Activated naive CD8-positive, alpha-beta T cell treated with anti-CD3 and anti-CD28 coated beads for 36 hours (primary cell): ENCODE data around the gene UBALD2. TPM values are rescaled to one million over a fixed set of nuclear protein-coding genes. Genes with fewer than 3 reads are reported as not detected.
"Not testable (repeated sequence)": the region's sequence is repeated elsewhere in the genome, so short reads cannot be mapped to it uniquely, and the experiment has no call there.

ENCODE experiments used
- DNase-seq: peaks from one replicate; pipeline ENCODE4 v3.0.0; 2021
- H3K27ac Mint-ChIP-seq: one replicate; pipeline ENCODE4 v1.8.0; 2022; ENCODE audit warnings: mild to moderate bottlenecking, moderate library complexity, mixed read lengths
- H3K27me3 Mint-ChIP-seq: one replicate; pipeline ENCODE4 v1.8.0; 2022; ENCODE audit warnings: mild to moderate bottlenecking, mixed read lengths
- H3K36me3 Mint-ChIP-seq: one replicate; pipeline ENCODE4 v1.8.0; 2021; ENCODE audit warnings: mild to moderate bottlenecking, mixed read lengths
- H3K4me1 Mint-ChIP-seq: one replicate; pipeline ENCODE4 v1.8.0; 2021; ENCODE audit warnings: mixed read lengths
- H3K4me3 Mint-ChIP-seq: one replicate; pipeline ENCODE4 v1.8.0; 2022; ENCODE audit warnings: mild to moderate bottlenecking, moderate library complexity, mixed read lengths
- H3K9me3 Mint-ChIP-seq: one replicate; pipeline ENCODE4 v1.8.0; 2022; ENCODE audit warnings: mixed read lengths
- total RNA-seq, 2 experiments: library from RNA; stranded (reverse); gene quantifications; one replicate each; pipeline ENCODE4 v1.2.3, GENCODE V29; 2021

Gene UBALD2
- total RNA-seq, 2 experiments from 2014 or later: 262 to 268 TPM

DNA sequence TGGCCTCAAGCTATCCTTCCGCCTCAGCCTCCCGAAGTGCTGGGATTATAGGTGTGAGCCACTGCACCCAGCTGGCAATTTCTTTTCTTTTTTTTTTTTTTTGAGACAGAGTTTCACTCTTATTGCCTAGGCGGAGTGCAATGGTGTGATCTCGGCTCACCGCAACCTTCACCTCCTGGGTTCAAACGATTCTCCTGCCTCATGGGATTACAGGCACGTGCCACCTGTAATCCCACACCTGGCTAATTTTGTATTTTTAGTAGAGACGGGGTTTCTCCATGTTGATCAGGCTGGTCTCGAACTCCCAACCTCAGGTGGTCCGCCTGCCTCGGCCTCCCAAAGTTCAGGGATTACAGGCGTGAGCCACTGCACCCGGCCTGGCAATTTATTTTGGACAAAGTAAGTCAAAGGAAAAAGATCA lies 2.4 kb downstream of the UBALD2 start:
- H3K4me1 Mint-ChIP-seq: peaks cover 48% of the 10 kb centered on the region
- peaks cover 52% of the 10 kb centered on the region for H3K36me3 Mint-ChIP-seq
- peak overlapping the region; percentile 100 for H3K27ac Mint-ChIP-seq
- not testable (repeated sequence) for H3K27me3 Mint-ChIP-seq, H3K9me3 Mint-ChIP-seq
- H3K4me3 Mint-ChIP-seq: peak overlapping the region; percentile 95
- peak; percentile 47 for DNase-seq

DNA sequence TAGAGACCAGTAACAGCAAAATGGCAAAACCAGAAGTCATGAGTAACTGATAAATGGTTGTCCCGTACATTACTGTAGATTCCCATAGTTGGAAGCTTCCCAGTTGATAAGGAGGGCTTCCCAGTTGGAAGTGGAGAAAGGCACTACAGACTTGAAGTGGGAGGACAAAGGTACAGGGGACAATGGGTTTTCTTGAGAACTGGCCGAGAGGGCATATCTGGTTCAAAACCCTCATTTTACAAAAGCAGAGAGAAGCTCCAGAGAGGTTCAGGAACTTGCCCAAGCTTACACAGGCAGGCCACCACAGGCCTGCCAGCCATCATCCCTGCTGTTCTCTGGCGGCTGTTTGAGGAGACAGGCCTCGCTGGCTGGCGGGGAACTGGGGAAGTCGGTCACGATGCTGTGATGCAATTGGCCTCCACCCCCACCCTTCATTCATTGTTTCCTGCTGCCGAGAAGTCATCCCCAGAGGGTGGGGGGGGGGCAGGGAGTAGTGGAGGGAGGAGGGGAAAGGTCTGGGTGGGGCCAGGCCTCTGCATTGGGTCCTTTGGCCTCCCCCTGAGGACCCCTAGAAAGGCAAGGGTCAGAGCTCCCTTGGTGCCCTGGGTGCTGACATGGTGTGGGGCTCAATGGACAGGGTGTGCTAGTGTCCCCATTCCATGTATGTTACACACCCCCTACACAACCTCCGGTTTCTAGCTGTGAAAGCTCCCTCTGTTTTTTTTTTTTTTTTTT lies 3.0 kb downstream of the UBALD2 start:
- Mint-ChIP-seq H3K9me3 (no peaks in the 10 kb centered on the region), H3K27me3 (peaks cover 5% of the 10 kb centered on the region), H3K4me1 (peaks cover 48% of the 10 kb centered on the region), H3K27ac (peak overlapping the region; percentile 100), H3K36me3 (peaks cover 52% of the 10 kb centered on the region), H3K4me3 (peak overlapping the region; percentile 95)
- peak; percentile 82 for DNase-seq

GRCh38 chr17:76268991-76269981 lies 4.1 kb downstream of the UBALD2 start:
- H3K36me3 Mint-ChIP-seq: peaks cover 52% of the 10 kb centered on the region
- peak overlapping the region; percentile 95 for H3K4me3 Mint-ChIP-seq
- peaks cover 47% of the 10 kb centered on the region for H3K4me1 Mint-ChIP-seq
- peak; percentile 43 for DNase-seq
- peaks cover 5% of the 10 kb centered on the region for H3K27me3 Mint-ChIP-seq
- H3K27ac Mint-ChIP-seq: peak overlapping the region; percentile 100
- H3K9me3 Mint-ChIP-seq: no peaks in the 10 kb centered on the region

DNA sequence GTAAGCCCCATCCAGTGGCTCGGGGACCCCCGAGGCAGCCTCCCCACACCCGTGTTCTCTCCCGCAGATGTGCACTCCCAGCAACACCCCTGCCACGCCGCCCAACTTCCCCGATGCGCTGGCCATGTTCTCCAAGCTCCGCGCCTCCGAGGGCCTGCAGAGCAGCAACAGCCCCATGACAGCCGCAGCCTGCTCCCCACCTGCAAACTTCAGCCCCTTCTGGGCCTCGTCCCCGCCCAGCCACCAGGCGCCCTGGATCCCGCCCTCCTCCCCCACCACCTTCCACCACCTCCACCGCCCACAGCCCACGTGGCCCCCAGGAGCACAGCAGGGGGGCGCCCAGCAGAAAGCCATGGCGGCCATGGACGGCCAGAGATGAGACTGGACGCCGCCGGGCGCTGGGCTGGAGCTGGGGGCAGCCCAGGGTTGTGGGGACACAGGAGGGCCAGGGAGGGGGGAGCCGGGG lies 5.0 kb downstream of the UBALD2 start:
- peaks cover 52% of the 10 kb centered on the region for H3K36me3 Mint-ChIP-seq
- DNase-seq: peak; percentile 77
- H3K4me3 Mint-ChIP-seq: peak overlapping the region; percentile 95
- H3K27ac Mint-ChIP-seq: peak overlapping the region; percentile 100
- peaks cover 5% of the 10 kb centered on the region for H3K27me3 Mint-ChIP-seq
- no peaks in the 10 kb centered on the region for H3K9me3 Mint-ChIP-seq
- peaks cover 51% of the 10 kb centered on the region for H3K4me1 Mint-ChIP-seq

GRCh38 chr17:76270770-76271668 lies 5.9 kb downstream of the UBALD2 start:
- peaks cover 5% of the 10 kb centered on the region for H3K27me3 Mint-ChIP-seq
- H3K4me1 Mint-ChIP-seq: peaks cover 57% of the 10 kb centered on the region
- H3K4me3 Mint-ChIP-seq: peak overlapping the region; percentile 87
- peaks cover 52% of the 10 kb centered on the region for H3K36me3 Mint-ChIP-seq
- H3K9me3 Mint-ChIP-seq: no peaks in the 10 kb centered on the region
- H3K27ac Mint-ChIP-seq: peak overlapping the region; percentile 100
- peak; percentile 54 for DNase-seq

GRCh38 chr17:76271669-76272540 lies 6.8 kb downstream of the UBALD2 start:
- Mint-ChIP-seq H3K36me3 (peaks cover 45% of the 10 kb centered on the region), H3K9me3 (no peaks in the 10 kb centered on the region), H3K27me3 (peaks cover 5% of the 10 kb centered on the region), H3K4me1 (peaks cover 62% of the 10 kb centered on the region), H3K27ac (peak overlapping the region; percentile 100), H3K4me3 (peak overlapping the region; percentile 87)
- peak; percentile 97 for DNase-seq

DNA sequence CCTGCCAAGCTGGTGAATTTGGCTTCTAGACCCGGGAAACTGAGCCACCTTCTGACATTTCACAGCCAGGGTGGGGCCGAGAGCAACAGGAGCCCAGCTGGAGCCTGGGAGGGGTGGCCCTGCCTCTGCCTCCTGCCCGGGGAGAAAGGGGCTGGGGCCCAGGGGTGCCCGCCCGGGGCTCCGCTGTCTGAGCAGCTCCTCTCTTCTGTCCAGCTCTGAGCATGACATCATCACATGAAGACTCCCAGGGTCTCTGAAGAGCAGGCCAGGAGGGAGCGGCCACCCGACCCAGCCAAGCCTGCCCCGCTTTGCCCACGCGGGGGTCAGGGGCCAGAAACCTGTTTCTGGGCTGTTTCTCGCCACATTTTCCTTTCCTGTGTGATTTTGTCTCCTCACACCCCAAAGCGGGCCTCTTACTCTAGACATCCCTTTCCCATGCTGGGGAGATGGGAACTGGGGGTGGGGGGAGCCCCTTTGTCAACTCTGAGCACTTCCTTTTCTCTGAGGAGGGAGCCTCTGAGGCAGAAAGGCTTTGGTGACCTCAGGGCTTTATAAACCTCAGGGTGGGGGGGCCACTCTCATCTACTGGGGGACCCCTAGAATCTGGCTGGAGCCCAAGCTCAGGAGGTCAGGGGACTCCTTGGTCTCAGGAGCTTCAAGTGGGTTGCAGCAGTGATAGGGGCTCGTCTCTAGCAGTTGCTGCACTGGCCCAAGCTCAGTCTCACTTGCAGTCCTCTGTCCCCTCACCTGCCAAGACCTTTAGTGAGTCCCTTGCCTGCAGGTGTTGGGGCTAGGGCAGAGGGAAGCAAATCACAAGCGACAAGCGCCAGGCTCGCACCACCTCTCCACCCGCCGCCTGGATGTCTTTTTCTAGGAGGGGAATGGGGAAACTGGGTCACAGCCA lies 7.6 kb downstream of the UBALD2 start:
- peak overlapping the region; percentile 87 for H3K4me3 Mint-ChIP-seq
- H3K4me1 Mint-ChIP-seq: peaks cover 61% of the 10 kb centered on the region
- peaks cover 37% of the 10 kb centered on the region for H3K36me3 Mint-ChIP-seq
- H3K27ac Mint-ChIP-seq: peak overlapping the region; percentile 100
- DNase-seq: peak; percentile 86
- H3K9me3 Mint-ChIP-seq: no peaks in the 10 kb centered on the region
- H3K27me3 Mint-ChIP-seq: peaks cover 5% of the 10 kb centered on the region

GRCh38 chr17:76273445-76274111 lies 8.4 kb downstream of the UBALD2 start:
- Mint-ChIP-seq H3K27ac (peak overlapping the region; percentile 100), H3K4me3 (peak overlapping the region; percentile 87), H3K27me3 (no peaks in the 10 kb centered on the region), H3K4me1 (peaks cover 55% of the 10 kb centered on the region), H3K9me3 (no peaks in the 10 kb centered on the region), H3K36me3 (peaks cover 29% of the 10 kb centered on the region)
- DNase-seq: no peak

GRCh38 chr17:76274112-76274956 lies 9.2 kb downstream of the UBALD2 start:
- Mint-ChIP-seq H3K36me3 (peaks cover 21% of the 10 kb centered on the region), H3K27ac (peak overlapping the region; percentile 100), H3K9me3 (no peaks in the 10 kb centered on the region), H3K27me3 (no peaks in the 10 kb centered on the region), H3K4me3 (peak overlapping the region; percentile 87), H3K4me1 (peaks cover 51% of the 10 kb centered on the region)
- no peak for DNase-seq

- Mint-ChIP-seq H3K27me3 (no peaks in the 10 kb centered on the region), H3K27ac (peak overlapping the region; percentile 48), H3K36me3 (peaks cover 13% of the 10 kb centered on the region), H3K9me3 (no peaks in the 10 kb centered on the region), H3K4me3 (no peak overlapping the region), H3K4me1 (peaks cover 47% of the 10 kb centered on the region)
- no peak for DNase-seq
Measured at GRCh38 chr17:76275382-76276068, 10.4 kb downstream of the UBALD2 start.

- Mint-ChIP-seq H3K36me3 (peaks cover 8% of the 10 kb centered on the region), H3K27ac (peak overlapping the region; percentile 39), H3K4me3 (no peak overlapping the region), H3K4me1 (peaks cover 44% of the 10 kb centered on the region), H3K9me3 (no peaks in the 10 kb centered on the region), H3K27me3 (no peaks in the 10 kb centered on the region)
- DNase-seq: no peak
Measured at GRCh38 chr17:76276069-76276431, 10.9 kb downstream of the UBALD2 start.
